Small intestine (tissue), 7 donors: Measurements from ENCODE around the gene CCDC154. TPM values are rescaled to one million over a fixed set of nuclear protein-coding genes. Genes with fewer than 3 reads are reported as not detected.
A peak's percentile ranks its signal among the peaks of the same experiment; 100 is the strongest.

Source experiments
- DNase-seq, 2 donors: peaks; one replicate each; pipeline versions ENCODE4 v3.0.0 to v3.0.0-alpha.2; 2013
- FAIRE-seq: peaks from 2 replicates; lab custom pipeline; 2012; peaks lifted over from hg19 to GRCh38; lab: Jason Lieb, UNC
- H3K27ac ChIP-seq, 3 donors: one replicate each; pipeline ENCODE4 v1.5.1; 2013; ENCODE audit warnings: low read length in 2 of 3, mild to moderate bottlenecking in 2 of 3, control low read depth in 1 of 3, inconsistent platforms in 1 of 3, low read depth in 1 of 3, moderate library complexity in 1 of 3
- H3K27me3 ChIP-seq, 3 donors: one replicate each; pipeline ENCODE4 v1.6.1; 2013; ENCODE audit warnings: low read length in 3 of 3, inconsistent platforms in 1 of 3; ENCODE audit not compliant: control insufficient read depth in 3 of 3, insufficient read depth in 3 of 3
- H3K36me3 ChIP-seq, 3 donors: one replicate each; pipeline ENCODE4 v1.6.1; 2013; ENCODE audit warnings: low read length in 3 of 3, inconsistent platforms in 1 of 3, low read depth in 1 of 3, mild to moderate bottlenecking in 1 of 3, moderate library complexity in 1 of 3; ENCODE audit not compliant: control insufficient read depth in 3 of 3, insufficient read depth in 2 of 3
- H3K4me1 ChIP-seq, 3 donors: one replicate each; pipeline ENCODE4 v1.6.1; 2013; ENCODE audit warnings: low read length in 2 of 3, inconsistent platforms in 1 of 3, low read depth in 1 of 3, mild to moderate bottlenecking in 1 of 3, moderate library complexity in 1 of 3; ENCODE audit not compliant: control insufficient read depth in 3 of 3, insufficient read depth in 2 of 3
- H3K4me3 ChIP-seq, 3 donors: one replicate each; pipeline ENCODE4 v1.5.1; 2013; ENCODE audit warnings: low read length in 3 of 3, control low read depth in 1 of 3, inconsistent platforms in 1 of 3, low read depth in 1 of 3, mild to moderate bottlenecking in 1 of 3, moderate library complexity in 1 of 3
- H3K9me3 ChIP-seq, 2 donors: one replicate each; pipeline ENCODE4 v1.6.1; 2013; ENCODE audit warnings: low read depth in 1 of 2, low read length in 1 of 2; ENCODE audit not compliant: control insufficient read depth in 2 of 2, insufficient read depth in 1 of 2
- WGBS, 3 donors: extraction: QIAGEN DNeasy Blood & Tissue Kit; methylation state at CpG; one replicate each; pipeline ENCODE4 v1.1.7; 2013; 5-methylcytosine and 5-hydroxymethylcytosine counted together
- polyA plus RNA-seq, 4 donors: library from polyadenylated mRNA; stranded (reverse) in 3 of 4; unstranded in 1 of 4; fragments of 200-250 nt in 3 of 4; fragments of 120-200 nt in 1 of 4; gene quantifications; one replicate each; pipeline versions ENCODE4 v1.2.1 to v1.2.3, GENCODE V29; 2013
- donor health status: healthy with polysubstance abuse.
- donor health status: control.
- donor health status: control.
- donor health status: Bipolar disorder and iron deficiency.
- donor health status: healthy.

CCDC154 gene
- polyA plus RNA-seq, 4 donors = 0.76 to 1.4 (median 1.4) TPM; not detected in 1

GRCh38 chr16:1475552-1476114, 31.3 kb upstream of the CCDC154 start:
- peak overlapping the region; percentile 38 to 92 (median 53) for H3K27ac ChIP-seq
- FAIRE-seq = no peak

GRCh38 chr16:1474796-1475551, 30.6 kb upstream of the CCDC154 start, which contains the start of gene CLCN7:
Gene CLCN7 (minus strand): TSS chr16:1475028. CDS start chr16:1474974, 54 bp downstream.
- FAIRE-seq (no peak), DNase-seq (peak; percentile 84 to 95)
- 0 to 1% (median 0%) methylated on average over 78 to 99 of the region's 99 CpGs for WGBS, 3 donors
- H3K27ac ChIP-seq = peak within 1 kb of the TSS; percentile 38 to 92 (median 53)
- H3K4me1 ChIP-seq = peaks cover 0 to 4% (median 0%) of the 10 kb centered on the region in 3 donors
- peak within 1 kb of the TSS; percentile 61 to 98 (median 93) for H3K4me3 ChIP-seq
- H3K9me3 ChIP-seq = peaks cover 0 to 6% of the 10 kb centered on the region in 2 donors
- peaks cover 0 to 18% (median 0%) of the 10 kb centered on the region in 3 donors for H3K36me3 ChIP-seq
- H3K27me3 ChIP-seq = no peaks in the 10 kb centered on the region

More at GRCh38 chr16:1475552-1476114, 31.3 kb upstream of the CCDC154 start:
- Histone ChIP-seq H3K4me3 (peak overlapping the region; percentile 61 to 98 (median 93)), H3K36me3 (peaks cover 0 to 13% (median 0%) of the 10 kb centered on the region in 3 donors), H3K9me3 (peaks cover 0 to 6% of the 10 kb centered on the region in 2 donors), H3K4me1 (peaks cover 0 to 4% (median 0%) of the 10 kb centered on the region in 3 donors), H3K27me3 (no peaks in the 10 kb centered on the region)
- 56 to 62% (median 60%) methylated on average over 15 of the region's 15 CpGs for WGBS, 3 donors
- no peak for DNase-seq

- peaks cover 0 to 22% (median 0%) of the 10 kb centered on the region in 3 donors for H3K36me3 ChIP-seq
- H3K4me1 ChIP-seq = peaks cover 0 to 4% (median 0%) of the 10 kb centered on the region in 3 donors
- no peaks in the 10 kb centered on the region for H3K27me3 ChIP-seq
- H3K4me3 ChIP-seq = peak overlapping the region; percentile 61 to 98 (median 93)
- DNase-seq = peak in 1 of 2 donors; percentile 44
- WGBS, 3 donors = 8 to 11% (median 9%) methylated on average over 43 to 57 of the region's 57 CpGs
- peak overlapping the region in 2 of 3 donors; percentile 33 to 81 for H3K27ac ChIP-seq
- H3K9me3 ChIP-seq = peaks cover 0 to 6% of the 10 kb centered on the region in 2 donors
- no peak for FAIRE-seq
These were observed 29.9 kb upstream of the CCDC154 start for GRCh38 chr16:1474082-1474795.

- H3K27ac ChIP-seq = peak overlapping the region in 1 of 3 donors; percentile 27
- peak overlapping the region in 1 of 3 donors; percentile 24 for H3K4me3 ChIP-seq
- peaks cover 0 to 4% (median 0%) of the 10 kb centered on the region in 3 donors for H3K4me1 ChIP-seq
- H3K36me3 ChIP-seq = peaks cover 0 to 29% (median 0%) of the 10 kb centered on the region in 3 donors
- FAIRE-seq = no peak
- DNase-seq = peak in 1 of 2 donors; percentile 38
- peaks cover 0 to 6% of the 10 kb centered on the region in 2 donors for H3K9me3 ChIP-seq
- 19 to 53% (median 23%) methylated on average over 3 of the region's 3 CpGs for WGBS, 3 donors
- no peaks in the 10 kb centered on the region for H3K27me3 ChIP-seq
These were observed 28.6 kb upstream of the CCDC154 start for GRCh38 chr16:1472974-1473373.

- WGBS, 3 donors = 79 to 90% (median 86%) methylated on average over 26 of the region's 26 CpGs
- peaks cover 0 to 39% (median 0%) of the 10 kb centered on the region in 3 donors for H3K36me3 ChIP-seq
- peak overlapping the region in 1 of 3 donors; percentile 70 for H3K27ac ChIP-seq
- no peaks in the 10 kb centered on the region for H3K9me3 ChIP-seq
- DNase-seq (no peak), FAIRE-seq (no peak)
- H3K4me1 ChIP-seq = peaks cover 0 to 4% (median 0%) of the 10 kb centered on the region in 3 donors
- no peaks in the 10 kb centered on the region for H3K27me3 ChIP-seq
- H3K4me3 ChIP-seq = no peak overlapping the region
These were observed 27.3 kb upstream of the CCDC154 start for GRCh38 chr16:1471569-1472194.

- no peak for FAIRE-seq
- Histone ChIP-seq H3K9me3 (no peaks in the 10 kb centered on the region), H3K4me1 (peaks cover 0 to 4% (median 0%) of the 10 kb centered on the region in 3 donors), H3K36me3 (peaks cover 0 to 47% (median 0%) of the 10 kb centered on the region in 3 donors), H3K4me3 (no peak overlapping the region), H3K27ac (peak overlapping the region in 1 of 3 donors; percentile 70), H3K27me3 (no peaks in the 10 kb centered on the region)
- 72 to 91% (median 77%) methylated on average over 13 to 14 of the region's 14 CpGs for WGBS, 3 donors
- DNase-seq = no peak
These were observed 26.3 kb upstream of the CCDC154 start for GRCh38 chr16:1470481-1471251.

GRCh38 chr16:1469693-1470201, 25.4 kb upstream of the CCDC154 start:
- no peak for FAIRE-seq
- Histone ChIP-seq H3K4me3 (no peak overlapping the region), H3K27me3 (no peaks in the 10 kb centered on the region), H3K4me1 (peaks cover 0 to 4% (median 0%) of the 10 kb centered on the region in 3 donors), H3K36me3 (peaks cover 0 to 56% (median 0%) of the 10 kb centered on the region in 3 donors), H3K9me3 (no peaks in the 10 kb centered on the region), H3K27ac (peak overlapping the region in 1 of 3 donors; percentile 70)
- DNase-seq = no peak
- 75 to 86% (median 82%) methylated on average over 20 of the region's 20 CpGs for WGBS, 3 donors
